GM21360 (cell line): ENCODE results near the gene MAGEA9B.
"Not testable (repeated sequence)": the region's sequence is repeated elsewhere in the genome, so short reads cannot be mapped to it uniquely, and the experiment has no call there.

Source experiments
- ATAC-seq: cut with Tn5 transposase; IDR thresholded peaks from one replicate; pipeline ENCODE4 v1.9.1; 2021; ENCODE audit warnings: mild to moderate bottlenecking, moderate library complexity; ENCODE audit not compliant: unreplicated experiment

MAGEA9B gene

DNA sequence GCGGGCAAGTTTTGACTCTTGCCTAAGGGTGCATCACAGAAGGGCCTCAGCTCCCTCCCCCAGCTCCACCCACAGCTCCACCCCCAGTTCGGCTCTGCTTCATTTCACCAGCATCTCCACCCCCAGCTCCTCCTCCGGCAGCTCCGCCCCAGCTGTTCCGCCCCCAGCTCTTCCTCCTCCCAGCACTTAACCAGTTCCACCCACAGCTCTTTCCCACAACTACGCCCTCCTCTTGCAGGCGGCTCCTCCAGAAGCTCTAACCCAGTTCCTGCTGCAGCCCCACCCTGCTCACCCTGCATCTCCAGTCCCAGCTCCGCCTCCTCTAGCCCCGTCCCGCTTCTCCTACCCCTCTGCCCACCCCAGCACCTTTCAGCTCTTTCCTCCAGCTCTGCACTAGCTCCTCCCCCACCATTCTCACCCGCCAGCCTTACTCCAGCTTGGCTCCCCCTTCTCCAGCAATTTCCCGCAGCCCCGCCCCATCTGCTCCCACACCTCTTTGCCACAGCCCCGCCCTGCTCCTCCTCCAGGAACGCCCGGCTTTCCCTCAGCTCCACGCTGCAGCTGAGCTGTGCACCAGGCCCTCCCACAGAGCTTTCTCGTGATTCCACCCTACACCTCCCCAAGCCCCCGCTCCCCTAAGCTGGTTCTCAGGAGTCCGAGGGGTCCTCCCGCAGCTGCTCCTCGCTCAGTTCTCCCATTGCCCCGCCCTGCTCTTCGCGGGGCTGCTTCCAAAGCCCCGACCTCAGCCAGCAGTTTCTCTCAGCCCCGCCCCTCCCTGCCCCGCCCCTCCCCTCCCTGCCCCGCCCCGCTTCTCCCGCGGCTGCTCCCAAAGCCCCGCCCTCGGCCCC is 47.8 kb downstream of the MAGEA9B start:
- peak; percentile 40 for ATAC-seq

DNA sequence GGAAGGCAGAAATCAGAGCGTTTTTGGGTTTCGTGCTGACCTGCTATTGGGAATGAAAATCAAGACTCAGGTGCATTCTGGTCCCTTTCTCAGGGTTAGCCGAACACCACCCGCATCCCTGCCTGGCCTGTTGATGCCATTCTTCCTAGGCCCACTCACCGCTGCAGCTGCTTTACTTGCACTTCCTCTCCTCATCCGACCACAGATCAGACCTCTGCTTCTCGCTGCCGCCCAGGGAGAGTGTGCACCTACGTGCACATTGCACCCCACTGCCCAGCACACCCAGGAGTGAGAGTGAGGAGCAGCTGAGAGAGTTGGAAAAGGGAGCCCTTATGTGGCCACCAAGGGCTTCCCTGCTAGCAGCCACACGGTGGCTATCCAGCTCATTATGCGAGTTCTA is 49.8 kb downstream of the MAGEA9B start:
- not testable (repeated sequence) for ATAC-seq

DNA sequence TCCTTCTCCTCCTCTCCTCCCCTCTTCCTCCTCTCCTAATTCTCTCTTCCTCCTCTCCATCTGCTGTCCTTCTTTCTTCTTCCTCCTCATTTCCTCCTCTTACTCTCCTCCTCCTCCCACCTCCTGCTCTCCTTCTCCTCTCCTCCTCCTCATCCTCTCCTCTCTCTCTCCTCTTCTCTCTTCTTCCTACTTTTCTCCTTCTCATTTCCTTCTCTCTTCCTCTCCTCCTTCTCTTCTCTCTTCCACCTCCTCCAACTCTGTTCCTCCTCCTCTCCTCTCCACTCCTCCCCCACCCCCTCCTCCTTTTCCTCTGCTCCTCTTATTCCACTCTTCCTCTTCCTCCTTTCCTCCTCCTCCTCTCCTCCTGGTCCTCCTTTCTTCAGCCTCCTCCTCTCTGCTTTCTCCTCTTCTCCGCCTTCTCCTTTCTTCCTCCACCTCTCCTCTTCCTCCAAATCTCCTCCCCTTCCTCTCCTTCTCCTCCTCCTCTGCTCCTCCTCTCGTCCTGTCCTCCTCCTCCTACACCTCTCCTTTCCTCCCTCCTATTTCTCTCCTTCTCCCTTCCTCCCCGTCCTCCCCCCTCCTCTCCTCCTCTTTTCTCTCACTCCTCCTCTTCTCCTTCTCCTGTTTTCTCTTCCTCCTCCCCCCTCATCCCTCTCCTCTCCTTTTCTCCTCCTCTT is 52.2 kb downstream of the MAGEA9B start:
- ATAC-seq: not testable (repeated sequence)

DNA sequence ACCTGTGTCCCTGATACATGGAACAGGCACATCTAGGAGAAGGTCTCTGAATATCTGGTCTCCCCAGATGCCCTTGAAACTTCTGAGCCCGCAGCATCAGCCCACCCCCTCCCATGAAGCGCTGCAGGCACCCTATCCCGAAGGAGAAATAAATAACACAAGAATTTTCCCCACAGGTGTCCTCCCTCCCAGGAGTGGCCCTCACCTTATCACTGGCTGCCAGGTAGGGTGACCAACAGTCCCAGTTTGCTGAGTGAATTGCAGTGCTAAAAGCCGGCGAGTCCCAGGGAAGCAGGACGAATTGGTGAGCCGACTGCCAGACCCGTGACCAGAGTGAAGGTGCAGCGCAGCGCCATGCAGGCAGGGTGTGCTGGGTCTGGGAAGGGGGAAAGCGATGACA is 53.3 kb downstream of the MAGEA9B start:
- not testable (repeated sequence) for ATAC-seq

DNA sequence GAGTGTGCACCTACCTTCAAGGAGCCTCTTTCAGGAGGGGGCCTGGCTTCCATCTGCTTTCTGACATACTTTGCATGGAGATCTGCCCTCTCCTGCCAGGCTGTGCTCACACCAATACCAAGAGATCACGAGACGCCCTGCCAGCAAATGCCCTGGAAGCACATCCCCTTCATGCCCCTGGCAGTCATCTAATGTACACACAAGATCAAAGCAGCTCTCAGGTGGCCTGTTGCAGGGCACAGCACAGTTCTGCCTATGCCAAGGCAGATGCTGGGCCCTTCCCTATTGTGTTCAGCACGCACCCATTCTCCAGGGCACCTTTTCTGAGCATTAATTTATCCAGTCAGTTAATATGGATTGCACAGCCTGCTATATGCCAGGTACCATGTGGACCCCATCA is 54.4 kb downstream of the MAGEA9B start:
- not testable (repeated sequence) for ATAC-seq
